Mesodermal cell (in vitro differentiated cells): ENCODE results near the gene OBP2B.
"Not testable (repeated sequence)": the region's sequence is repeated elsewhere in the genome, so short reads cannot be mapped to it uniquely, and the experiment has no call there.

Experiments used
- H3K27ac ChIP-seq: 2 replicates; pipeline ENCODE4 v1.7.0; 2013; ENCODE audit warnings: mild to moderate bottlenecking, low read depth, low read length, moderate library complexity; ENCODE audit not compliant: severe bottlenecking
- H3K36me3 ChIP-seq: 2 replicates; pipeline ENCODE4 v1.7.1; 2013; ENCODE audit warnings: mild to moderate bottlenecking, low read length, moderate library complexity; ENCODE audit not compliant: control insufficient read depth, insufficient read depth
- H3K4me1 ChIP-seq: one replicate; pipeline ENCODE4 v1.7.1; 2013; ENCODE audit warnings: mild to moderate bottlenecking, low read length; ENCODE audit not compliant: insufficient read depth, control insufficient read depth, poor library complexity, severe bottlenecking
- H3K4me3 ChIP-seq: 2 replicates; pipeline ENCODE4 v1.7.0; 2013; ENCODE audit warnings: low read length, control low read depth, mild to moderate bottlenecking; ENCODE audit not compliant: insufficient read depth, poor library complexity, severe bottlenecking; ENCODE audit errors: extremely low read depth
- H3K9me3 ChIP-seq: 2 replicates; pipeline ENCODE4 v1.7.1; 2013; ENCODE audit warnings: mild to moderate bottlenecking, low read length, moderate library complexity; ENCODE audit not compliant: control insufficient read depth
- WGBS, 2 experiments: methylation state at CpG; one replicate each; pipeline ENCODE4 v1.1.5; 2013; ENCODE audit warnings: missing lambda C conversion rate in 2 of 2; ENCODE audit not compliant: insufficient coverage in 2 of 2; 5-methylcytosine and 5-hydroxymethylcytosine counted together

The OBP2B gene

DNA sequence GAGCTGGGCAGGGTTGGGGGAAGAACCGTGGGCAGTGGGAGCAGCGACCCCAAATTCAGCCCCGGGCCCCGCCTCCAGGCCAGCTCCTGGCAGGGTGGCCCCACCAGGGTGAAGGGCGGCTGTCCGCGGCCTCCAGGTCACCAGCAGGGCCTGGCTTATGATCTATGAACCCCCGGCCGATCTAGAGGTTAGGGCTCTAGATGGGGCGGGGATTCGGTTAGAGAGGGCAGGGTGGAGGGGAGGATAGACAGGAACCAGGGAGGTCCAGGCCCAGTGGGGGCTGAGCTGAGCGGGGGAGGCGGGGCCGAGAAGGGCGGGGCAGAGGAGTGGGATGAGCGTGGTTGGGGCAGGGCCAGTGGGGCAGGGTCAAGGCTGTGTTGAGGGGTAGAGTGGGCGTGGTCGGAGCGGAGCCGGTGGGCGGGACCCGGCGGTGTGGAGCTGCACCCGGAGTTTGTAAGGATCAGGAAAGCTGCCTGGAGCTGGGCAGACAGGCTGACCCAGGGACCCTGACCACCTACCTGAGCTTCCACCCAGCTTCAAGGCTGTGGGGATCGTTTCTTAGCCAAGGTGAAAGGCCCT lies 29.3 kb upstream of the OBP2B start:
- no peaks in the 10 kb centered on the region for H3K9me3 ChIP-seq
- peak overlapping the region; percentile 50 for H3K27ac ChIP-seq
- H3K4me3 ChIP-seq = peak overlapping the region; percentile 25
- 9 to 19% methylated on average over 12 to 24 of the region's 25 CpGs for WGBS, 2 experiments
- no peaks in the 10 kb centered on the region for H3K36me3 ChIP-seq
- peaks cover 3% of the 10 kb centered on the region for H3K4me1 ChIP-seq

DNA sequence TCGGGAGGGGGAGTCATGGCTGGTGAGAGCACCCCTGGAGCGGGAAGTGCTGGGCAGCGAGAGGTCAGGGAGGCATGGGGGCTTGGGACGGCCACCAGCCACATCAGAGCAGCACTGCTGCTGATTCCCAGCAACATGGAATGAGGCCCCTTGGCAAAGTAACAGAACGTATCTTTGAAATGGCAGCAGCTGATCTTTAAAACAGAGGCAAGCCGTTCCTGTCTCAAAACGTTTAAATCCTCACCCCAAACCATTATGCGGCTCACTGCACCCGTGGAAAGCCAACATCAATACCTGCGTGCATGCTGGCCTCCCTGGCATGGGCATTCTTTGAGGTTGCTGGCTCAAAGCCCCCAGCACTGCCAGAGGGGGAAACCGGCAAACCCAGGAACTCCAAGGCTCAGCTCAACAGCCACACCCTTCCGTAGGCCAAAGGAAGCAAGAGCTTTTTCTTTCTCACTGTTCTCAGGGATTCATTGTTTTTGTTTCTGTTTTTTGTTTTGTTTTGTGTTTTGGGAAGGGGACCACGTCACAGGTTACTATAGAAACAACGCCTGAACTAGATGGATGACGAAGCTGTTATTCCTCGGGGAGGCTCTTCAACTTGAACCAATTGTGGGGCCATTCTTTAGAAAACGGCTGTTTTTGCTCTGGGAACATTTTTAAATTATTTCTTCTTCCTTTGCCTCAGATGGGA lies 28.1 kb upstream of the OBP2B start:
- no peaks in the 10 kb centered on the region for H3K9me3 ChIP-seq
- peaks cover 3% of the 10 kb centered on the region for H3K4me1 ChIP-seq
- 82 to 85% methylated on average over 14 to 15 of the region's 17 CpGs for WGBS, 2 experiments
- peak overlapping the region; percentile 51 for H3K27ac ChIP-seq
- no peaks in the 10 kb centered on the region for H3K36me3 ChIP-seq
- H3K4me3 ChIP-seq = no peak overlapping the region

DNA sequence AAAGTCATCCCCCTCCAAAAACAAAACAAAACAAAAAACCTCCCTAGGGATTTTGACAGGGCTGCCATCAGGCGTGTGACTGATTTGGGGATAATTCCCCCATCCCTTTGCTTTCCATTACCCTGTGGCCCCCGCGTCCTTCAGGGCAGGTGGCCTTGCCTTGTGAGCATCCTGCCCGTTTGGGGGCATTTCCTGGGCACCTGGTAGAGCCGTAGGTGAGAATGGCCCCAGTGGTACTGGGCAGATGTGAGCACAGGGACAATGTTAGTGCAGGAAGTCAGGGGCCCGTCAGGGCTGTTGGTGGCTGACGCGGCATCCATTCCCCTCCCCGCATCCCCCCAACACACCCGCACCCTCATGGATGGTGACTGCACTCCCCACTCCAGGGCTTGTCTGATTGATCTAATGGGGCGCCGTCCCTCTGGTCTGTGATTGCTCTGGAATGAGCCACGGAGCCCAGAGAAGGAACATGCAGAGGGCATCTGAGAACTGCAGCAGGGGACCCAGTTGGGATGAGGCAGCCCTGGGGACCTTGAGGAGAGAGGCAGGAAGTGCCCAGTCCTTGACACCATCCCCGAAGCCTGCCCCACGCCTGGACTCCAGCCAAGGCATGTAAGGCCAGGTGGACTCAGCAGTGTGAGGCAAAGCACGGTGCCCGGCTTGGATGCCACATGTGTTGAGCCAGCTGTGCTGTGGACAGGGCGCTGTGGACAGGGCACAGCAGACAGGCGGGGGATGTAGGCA lies 27.4 kb upstream of the OBP2B start:
- H3K36me3 ChIP-seq, H3K27ac ChIP-seq, H3K9me3 ChIP-seq, H3K4me3 ChIP-seq, H3K4me1 ChIP-seq: not testable (repeated sequence)
- 78 to 88% methylated on average over 13 to 14 of the region's 19 CpGs for WGBS, 2 experiments

DNA sequence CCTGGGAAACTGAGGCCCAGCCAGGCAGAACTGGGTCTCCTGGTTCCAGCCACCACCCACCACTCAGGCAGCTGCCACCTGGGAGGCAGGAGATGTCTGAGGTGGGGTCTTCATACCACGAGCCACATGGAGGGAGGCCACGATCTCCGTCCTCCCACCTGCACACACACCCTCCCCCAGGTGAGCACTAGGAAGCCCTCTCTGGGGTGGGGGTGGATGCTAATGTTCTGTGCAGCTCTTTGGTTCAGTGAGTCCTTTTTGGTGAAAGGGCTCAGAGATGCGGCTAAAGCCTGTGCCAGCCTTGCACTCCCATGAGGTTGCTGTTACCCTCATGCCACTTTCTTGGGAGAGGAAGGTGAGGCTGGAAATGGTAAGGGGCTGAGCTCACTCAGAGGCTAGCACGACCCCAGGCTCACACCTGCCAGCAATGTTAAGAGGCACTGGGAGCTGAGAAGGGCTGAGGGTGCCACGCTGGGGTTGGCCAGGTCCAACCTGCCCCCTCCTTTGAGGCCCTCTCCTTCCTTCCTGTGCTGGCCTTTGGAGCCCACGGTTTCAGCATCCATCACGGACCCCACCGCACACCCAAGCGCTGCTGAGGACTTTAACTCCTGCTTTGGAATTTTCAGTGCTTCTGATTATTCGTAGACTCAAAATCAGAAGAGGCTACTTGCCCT lies 26.6 kb upstream of the OBP2B start:
- Histone ChIP-seq H3K4me3 (no peak overlapping the region), H3K4me1 (peaks cover 3% of the 10 kb centered on the region), H3K9me3 (no peaks in the 10 kb centered on the region), H3K27ac (no peak overlapping the region), H3K36me3 (no peaks in the 10 kb centered on the region)
- WGBS, 2 experiments = 73 to 88% methylated on average over 1 to 3 of the region's 11 CpGs

DNA sequence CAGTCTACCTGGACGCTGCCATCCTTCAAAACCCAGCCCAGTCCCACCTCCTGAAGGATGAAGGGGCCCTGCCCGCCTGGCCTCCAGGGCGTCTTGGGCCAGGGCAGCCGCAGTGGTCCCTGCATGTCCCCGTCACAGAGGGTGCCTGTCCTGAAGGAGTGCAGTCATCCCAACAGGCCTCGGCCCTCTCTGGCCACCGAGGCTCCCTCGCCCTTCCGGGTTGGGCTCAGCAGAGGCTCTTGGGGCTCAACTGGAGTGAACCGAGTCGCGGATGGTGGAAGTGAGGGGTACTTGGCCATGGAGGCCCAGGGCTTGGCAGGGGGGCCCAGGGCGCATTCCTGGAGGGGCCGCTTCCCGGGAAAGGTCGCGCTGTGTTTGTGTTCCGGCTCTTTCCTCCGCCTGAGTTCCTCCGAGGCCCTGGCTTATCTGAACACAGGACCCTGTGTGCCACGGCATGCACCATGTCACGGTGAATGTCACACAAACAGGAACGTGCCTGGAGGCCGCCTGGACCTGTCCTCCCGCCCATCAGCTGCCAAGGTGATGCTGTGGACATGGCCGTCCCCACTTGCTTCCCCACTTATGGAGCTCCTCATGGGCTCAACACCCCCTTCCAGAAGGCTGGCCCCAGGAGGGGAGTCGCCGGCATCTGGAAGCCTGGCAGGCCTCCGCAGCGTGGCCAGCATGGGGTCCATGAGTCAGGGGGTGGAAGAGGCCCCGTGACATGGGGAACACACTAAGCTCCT lies 25.7 kb upstream of the OBP2B start:
- H3K27ac ChIP-seq = no peak overlapping the region
- peaks cover 3% of the 10 kb centered on the region for H3K4me1 ChIP-seq
- WGBS, 2 experiments = 91 to 93% methylated on average over 24 to 25 of the region's 31 CpGs
- H3K4me3 ChIP-seq = no peak overlapping the region
- H3K36me3 ChIP-seq = no peaks in the 10 kb centered on the region
- no peaks in the 10 kb centered on the region for H3K9me3 ChIP-seq

DNA sequence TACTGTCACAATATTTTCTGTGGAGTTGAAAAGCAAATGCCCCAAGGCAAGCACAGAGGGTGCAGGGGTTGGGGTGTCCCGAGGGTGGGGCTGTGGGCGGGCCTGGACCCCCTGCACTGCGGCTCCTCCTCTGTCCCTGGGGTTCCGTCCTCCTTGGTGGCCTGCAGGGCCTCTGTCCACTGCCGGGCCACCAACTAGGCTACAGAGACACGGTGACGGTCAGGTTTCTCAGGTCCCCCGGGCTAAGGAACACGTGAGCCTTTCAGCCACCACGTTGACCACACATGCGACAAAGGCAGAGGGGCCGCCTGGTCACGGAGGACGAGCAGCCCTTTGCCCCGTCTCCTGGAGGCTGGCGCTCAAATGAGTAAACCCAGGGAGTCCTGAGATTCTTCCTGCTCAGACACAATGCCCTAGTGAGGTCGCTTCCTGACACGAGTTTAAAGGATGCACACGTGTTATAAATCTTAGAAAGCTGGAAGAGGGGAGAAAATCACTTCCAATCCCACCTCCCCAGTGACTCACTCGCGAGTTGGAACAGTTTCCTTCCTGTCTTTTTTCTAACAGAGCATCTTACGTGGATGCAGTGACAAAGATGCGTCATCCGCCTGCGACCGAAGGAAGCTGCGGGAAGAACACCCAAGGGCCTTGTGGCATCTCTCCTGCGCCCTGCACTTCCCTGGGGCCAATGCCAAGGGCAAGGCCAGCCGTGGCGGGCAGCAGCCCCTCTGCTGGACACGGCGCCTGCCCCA lies 24.8 kb upstream of the OBP2B start:
- no peak overlapping the region for H3K27ac ChIP-seq
- no peaks in the 10 kb centered on the region for H3K36me3 ChIP-seq
- peaks cover 3% of the 10 kb centered on the region for H3K4me1 ChIP-seq
- no peak overlapping the region for H3K4me3 ChIP-seq
- WGBS, 2 experiments = 90% methylated on average over 17 to 29 of the region's 32 CpGs
- no peaks in the 10 kb centered on the region for H3K9me3 ChIP-seq

DNA sequence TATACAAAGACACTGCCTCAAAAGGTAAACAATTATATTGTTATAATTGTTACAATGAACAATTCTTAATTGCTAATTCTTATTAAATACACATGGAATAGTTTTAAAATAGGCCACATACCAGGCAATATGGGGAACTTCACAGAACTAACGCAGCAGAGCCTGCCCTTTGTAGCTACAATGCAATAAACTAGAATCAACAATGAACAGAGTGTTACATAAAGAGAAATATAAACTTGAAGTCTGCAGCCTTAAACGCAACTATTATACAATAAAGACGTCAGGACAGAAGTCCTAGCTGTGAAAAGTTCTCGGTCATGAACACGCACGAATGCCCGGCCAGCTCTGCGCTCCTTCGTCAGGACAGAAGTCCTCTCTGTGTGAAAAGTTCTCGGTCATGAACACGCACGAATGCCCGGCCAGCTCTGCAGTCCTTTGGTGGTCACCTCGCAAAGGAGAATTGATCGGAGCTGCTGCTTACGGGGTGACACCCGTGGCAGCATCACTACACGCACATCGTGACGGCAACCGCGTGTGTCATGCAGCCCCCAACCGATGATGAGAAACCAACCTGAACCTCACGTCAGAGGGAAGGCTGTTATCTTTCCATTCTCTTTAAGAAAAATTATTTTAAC lies 23.0 kb upstream of the OBP2B start:
- WGBS, 2 experiments = 93 to 95% methylated on average over 21 to 23 of the region's 24 CpGs
- H3K36me3 ChIP-seq, H3K9me3 ChIP-seq, H3K4me3 ChIP-seq, H3K27ac ChIP-seq, H3K4me1 ChIP-seq: not testable (repeated sequence)

DNA sequence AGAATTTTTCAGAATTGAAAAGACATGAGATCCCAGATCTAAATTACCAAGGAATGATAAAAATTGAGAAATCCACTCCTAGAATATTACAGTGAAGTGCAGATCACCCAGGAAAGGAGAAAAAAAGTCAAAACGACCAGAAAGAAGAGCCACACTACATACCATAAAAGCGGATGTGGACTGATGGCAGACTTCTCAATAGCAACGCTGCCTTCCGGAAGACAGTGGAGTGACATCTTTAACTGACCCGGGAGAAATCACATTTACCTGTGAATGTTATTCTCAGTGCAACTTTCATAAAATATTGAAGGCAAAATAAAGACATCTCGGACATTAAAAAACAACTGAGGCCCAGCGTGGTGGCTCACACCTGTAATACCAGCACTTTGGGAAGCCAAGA lies 21.5 kb upstream of the OBP2B start:
- H3K36me3 ChIP-seq, H3K27ac ChIP-seq, H3K4me3 ChIP-seq, H3K4me1 ChIP-seq, H3K9me3 ChIP-seq: not testable (repeated sequence)
- 87 to 94% methylated on average over 4 to 5 of the region's 7 CpGs for WGBS, 2 experiments

DNA sequence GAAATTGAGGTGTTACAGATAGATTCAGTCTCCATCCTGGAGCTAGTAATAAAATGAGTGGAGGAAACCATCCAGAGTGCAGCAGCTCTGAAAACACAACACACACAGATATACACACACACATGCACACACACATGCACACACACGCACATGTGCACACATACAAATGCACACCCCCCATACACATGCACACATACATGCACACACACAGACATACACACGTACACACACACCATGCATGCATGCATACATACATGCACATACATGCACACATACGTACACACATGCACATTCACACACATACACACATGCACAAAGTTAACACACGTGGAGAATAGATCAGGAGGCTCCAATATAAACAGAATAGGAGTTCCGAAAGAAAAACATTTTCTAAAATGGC lies 21.0 kb upstream of the OBP2B start:
- Histone ChIP-seq H3K4me3 (no peak overlapping the region), H3K9me3 (no peaks in the 10 kb centered on the region), H3K36me3 (no peaks in the 10 kb centered on the region), H3K27ac (no peak overlapping the region), H3K4me1 (no peaks in the 10 kb centered on the region)
- WGBS, 2 experiments = 73 to 84% methylated on average over 3 to 5 of the region's 5 CpGs
